Activated naive CD4-positive, alpha-beta T cell treated with Interleukin-2 at 50 U/mL for 16 hours (primary cell): ENCODE data around the gene UIMC1.
"Not testable (repeated sequence)": the region's sequence is repeated elsewhere in the genome, so short reads cannot be mapped to it uniquely, and the experiment has no call there.

Experiments used
- DNase-seq: peaks from one replicate; pipeline ENCODE4 v3.0.0-alpha.2; 2020

UIMC1 gene

DNA sequence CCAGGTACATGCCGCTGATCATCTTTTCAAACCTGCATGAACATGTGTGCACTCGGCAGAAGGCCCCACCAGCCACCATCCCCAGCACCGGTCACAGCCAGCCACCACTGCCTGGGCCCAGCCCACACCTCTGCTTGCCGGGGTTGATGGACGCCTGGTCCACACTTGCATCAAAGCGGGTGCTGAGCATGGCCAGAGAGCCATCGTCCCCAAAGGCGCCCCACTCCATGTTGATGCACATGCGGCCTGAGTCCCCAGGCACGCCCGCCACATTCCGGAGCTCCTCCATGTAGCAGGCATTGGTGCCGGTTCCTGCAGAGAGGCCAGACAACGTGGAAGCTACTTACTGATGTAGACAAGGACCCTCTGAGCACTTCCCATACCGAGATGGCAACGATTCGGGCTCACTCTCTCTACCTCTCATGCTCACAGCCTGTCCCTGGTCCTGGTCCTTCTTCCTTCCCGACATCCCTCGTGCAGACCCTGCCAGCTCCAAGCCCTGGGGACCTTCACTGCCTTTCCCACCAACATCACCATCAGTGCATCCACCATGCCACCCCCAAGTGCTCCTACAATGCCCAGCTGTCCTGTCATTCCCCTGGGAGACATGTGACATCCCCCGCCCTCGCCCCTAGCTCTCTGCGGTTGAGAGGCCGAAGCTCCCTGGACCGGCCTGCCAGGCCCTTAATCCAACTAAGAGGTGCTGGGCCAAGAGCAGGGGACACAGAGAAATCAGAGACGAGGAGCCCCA lies 124.6 kb downstream of the UIMC1 start:
- DNase-seq, result no peak

DNA sequence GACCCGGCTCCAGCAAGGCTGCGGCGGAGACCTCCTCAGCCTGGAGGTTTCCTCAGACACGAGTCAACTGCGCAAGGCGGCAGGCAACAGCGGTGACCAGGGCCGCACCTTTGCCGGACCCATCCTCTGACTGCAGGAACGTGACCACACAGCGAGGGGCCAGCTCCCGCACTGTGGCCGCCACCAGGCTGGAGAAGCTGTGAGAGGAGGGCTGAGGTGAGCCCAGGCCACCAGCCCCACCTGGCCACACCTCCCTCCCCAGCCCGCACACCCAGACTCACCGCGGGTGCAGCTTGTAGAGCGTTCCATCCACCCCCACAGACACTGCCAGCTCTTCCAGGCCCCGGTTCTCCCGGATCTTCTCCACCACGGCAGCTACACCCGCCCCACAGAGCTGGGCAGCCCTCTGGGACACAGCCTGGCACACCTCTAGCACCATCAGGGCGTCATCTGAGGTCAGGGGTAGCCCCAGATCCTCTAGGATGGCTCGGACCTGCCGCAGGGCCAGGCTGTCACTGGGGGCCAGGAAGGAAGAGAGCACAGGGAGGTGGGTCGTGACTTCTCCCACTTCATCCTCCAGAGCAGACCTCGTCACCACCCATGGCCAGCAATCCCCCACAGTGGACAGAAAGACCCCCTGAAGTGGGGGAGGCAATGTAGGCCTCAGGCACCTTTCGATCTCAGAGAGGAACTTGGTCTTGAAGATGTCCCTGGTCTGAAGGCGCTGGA lies 125.4 kb downstream of the UIMC1 start:
- DNase-seq, result no peak

DNA sequence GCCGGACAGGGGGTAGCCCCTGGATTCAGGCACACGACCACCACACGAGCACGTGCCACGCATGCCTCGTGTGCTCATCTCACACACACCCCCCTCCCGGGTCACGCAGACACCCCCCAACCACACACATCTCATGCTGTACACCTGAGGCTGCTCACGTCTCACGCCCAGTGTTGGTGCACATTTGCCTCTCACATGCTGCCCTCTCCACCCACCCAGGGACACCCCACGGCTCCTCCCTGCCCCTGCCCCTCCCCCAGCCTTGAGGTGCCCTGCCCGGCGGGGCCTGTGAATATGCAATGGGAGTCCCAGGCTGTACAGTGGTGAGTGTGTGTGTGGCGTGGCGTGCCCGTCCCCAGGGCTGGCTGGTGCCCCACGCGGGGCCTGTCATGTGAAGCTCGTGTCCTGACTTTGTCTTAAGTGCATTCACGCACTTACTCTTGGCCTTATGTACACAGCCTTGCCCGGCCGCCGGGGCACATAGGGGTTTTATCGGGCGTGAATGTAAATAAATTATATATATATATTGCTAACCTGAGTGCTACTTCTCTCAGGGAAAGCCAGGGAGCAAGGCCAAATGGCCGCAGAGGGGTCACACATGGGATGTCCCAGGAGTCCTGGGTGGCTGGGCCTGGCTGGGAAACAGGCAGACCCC lies 126.1 kb downstream of the UIMC1 start:
- no peak for DNase-seq

DNA sequence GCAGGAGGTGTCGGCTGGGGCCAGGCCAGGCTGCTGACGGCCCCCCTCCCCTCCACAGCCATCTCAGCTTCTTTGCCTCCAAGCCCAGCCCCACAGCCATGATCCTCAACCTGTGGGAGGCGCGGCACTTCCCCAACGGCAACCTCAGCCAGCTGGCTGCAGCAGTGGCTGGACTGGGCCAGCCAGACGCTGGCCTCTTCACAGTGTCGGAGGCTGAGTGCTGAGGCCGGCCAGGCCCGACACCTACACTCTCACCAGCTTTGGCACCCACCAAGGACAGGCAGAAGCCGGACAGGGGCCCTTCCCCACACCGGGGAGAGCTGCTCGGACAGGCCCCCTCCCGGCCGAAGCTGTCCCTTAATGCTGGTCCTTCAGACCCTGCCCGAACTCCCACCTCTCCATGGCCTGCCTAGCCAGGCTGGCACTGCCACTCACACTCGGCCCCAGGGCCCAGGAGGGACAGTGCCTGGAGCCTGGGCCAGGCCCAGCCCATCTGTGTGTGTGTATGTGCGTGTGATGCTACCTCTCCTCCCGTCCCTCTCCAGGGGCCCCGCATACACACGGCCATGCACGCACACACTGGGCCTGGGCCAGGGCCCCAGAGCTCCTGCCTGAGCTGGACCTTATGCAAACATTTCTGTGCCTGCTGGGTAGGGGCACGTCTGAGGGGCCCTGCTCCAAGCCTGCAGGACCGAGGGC lies 126.8 kb downstream of the UIMC1 start:
- no peak for DNase-seq

DNA sequence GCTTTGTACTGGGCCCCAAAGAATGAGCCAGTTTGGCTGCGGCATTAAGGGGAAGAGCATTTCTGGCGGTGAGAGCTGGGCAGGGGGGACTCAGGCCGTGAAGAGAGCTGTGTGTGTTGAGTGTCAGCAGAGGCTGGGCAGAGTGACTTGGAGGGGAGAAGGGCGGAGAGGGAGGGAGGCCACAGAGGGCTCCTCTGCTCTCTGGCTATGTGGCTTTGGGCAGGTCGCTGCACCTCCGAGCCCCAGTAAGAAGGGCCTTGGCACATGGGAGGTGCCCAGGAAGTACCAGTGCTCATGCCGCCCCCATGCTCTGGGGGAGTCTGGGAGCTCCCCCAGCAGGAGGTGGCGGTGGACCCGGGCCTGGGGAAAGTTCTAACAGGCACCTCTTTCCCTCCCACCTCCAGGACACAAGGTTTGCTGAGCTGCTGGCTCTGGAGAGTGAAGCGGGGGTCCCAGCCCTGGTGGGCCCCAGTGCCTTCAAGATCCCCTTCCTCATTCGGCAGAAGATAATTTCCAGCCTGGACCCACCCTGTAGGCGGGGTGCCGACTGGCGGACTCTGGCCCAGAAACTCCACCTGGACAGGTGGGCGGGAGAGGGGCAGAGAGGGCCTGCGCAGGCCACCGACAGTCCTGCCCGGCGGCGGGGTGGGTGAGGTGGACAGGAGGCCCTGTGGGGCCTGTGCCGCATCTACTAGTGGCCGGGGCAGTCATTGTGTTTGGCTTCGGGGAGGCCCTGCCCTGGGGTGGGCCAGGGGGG lies 127.5 kb downstream of the UIMC1 start:
- no peak for DNase-seq

DNA sequence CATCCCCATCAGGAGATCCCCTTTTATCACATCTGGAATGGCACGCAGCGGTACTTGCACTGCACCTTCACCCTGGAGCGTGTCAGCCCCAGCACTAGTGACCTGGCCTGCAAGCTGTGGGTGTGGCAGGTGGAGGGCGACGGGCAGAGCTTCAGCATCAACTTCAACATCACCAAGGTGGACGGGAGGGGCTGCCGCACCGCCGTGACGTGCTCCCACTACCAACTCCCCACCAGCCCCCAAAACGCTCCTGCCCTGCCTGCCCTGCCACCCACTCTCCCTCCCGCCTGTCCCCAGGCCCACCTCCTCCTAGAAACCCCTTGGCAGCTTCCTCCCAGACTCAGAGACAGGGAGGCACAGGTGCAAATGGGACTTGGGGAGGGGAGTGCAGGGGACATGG lies 128.1 kb downstream of the UIMC1 start:
- no peak for DNase-seq

DNA sequence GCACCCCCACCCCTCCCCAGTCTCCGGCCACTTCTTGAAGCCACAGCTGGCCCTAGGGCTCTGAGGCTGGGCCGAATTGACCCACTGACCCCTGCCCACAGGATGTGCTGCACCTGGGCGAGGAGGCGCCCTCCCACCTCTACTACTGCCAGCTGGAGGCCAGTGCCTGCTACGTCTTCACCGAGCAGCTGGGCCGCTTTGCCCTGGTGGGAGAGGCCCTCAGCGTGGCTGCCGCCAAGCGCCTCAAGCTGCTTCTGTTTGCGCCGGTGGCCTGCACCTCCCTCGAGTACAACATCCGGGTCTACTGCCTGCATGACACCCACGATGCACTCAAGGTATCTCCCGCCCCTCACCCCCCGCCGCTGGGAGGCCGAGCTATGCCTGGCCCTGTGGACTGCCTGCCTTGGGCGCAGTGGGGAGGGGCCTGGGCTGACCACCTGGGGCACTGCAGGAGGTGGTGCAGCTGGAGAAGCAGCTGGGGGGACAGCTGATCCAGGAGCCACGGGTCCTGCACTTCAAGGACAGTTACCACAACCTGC lies 128.7 kb downstream of the UIMC1 start:
- no peak for DNase-seq

DNA sequence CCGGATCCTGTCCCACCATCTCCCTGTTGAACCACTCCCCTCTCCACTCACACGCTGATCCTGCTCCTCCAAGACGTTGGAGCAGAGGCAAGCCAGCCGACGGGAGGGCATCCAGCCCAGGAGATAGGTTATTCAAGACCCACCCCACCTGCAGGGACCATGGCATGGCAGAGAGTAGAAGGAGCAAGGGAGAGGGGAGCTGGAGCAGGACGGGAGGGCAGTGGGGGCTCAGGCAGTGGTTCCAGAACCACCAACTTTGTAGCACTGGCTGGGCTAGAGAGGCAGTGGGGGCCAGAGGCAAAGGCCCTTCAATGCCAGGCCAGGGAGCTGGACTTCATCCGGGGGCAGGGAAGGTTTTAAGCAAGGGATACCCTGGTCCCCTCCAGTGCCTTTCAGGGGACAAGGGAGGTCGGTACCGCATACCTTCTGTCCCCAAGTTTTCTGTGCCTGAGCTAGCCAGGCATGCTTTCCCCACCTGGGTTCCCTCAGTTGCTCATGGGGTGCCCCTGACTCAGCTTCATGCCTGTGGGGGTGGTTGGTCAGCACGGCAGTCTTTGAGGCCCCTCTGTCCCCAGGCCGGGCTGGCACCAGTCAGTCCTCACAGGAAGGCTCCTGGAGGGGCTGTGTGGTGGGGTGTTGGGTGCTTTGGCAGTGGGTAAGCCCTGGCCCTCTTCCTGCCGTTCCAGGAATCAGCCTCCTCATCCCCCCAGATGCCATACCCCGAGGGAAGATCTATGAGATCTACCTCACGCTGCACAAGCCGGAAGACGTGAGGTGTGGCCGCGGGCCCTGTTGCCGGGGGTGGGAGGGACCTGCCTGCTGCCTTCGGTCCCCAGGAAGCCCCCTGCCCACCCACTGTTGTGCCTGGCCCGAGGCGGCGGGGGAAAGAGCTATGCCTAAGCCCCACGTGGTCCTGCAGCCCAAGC lies 129.8 kb downstream of the UIMC1 start:
- no peak for DNase-seq

DNA sequence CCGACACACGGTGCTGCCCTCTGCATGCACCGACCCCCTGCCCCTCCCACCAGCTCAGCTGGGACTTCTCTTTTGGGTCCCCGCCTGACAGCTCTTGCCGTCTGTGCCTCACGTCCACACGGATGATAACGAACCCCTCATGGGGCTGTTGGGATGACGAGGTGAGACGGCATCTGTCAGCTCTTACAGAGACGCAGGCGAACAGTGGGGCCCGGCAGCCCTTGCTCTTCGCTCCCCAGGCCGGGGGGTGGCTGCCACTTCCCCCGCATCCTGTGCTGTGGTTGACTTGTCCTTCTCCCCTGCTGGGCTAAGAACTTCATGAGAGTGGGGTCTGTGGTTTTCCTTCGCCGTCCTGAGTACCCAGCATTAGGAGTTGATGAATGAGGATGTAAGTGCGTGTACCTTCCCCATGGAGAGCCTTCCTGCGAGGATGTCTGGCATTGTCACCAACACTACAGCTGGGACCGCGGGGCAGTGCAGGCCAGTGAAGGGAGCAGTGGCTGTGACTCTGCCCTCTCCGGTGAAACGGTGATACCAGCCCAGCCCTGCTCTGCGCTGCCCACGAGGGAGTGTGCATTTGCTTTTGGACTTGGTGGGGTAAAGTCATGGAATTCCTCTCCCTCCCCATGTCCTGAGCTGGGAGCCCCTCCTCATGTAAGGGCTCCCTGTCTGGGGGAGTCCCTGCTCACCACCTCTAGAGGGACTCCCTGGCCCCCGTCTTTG lies 130.6 kb downstream of the UIMC1 start:
- no peak for DNase-seq

DNA sequence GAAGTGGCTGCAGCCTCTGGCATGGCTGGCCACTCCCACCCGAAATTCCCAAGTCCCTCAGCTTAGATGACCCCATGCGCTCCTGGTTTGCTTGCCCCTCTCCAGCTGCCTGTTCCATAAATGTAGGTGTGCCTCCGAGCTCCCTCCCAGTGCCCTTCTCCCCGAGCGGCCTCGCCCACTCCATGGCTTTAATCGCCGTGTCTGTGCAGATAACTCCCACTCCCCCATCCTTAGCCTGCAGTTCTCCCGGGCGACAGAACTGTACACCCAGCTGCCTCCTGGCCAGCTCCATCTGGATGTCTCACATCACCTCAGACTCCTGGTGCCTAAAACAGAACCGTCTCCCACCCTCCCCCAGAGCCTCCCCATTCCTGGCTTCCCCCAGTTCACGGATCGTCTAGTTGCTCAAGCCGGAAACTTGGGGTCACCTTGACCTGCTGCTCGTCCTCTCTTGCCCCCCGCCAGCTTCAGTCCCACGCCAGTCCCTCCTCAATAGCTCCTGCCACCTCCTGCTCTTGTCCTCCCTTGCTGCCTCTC lies 131.5 kb downstream of the UIMC1 start:
- DNase-seq, result no peak

DNA sequence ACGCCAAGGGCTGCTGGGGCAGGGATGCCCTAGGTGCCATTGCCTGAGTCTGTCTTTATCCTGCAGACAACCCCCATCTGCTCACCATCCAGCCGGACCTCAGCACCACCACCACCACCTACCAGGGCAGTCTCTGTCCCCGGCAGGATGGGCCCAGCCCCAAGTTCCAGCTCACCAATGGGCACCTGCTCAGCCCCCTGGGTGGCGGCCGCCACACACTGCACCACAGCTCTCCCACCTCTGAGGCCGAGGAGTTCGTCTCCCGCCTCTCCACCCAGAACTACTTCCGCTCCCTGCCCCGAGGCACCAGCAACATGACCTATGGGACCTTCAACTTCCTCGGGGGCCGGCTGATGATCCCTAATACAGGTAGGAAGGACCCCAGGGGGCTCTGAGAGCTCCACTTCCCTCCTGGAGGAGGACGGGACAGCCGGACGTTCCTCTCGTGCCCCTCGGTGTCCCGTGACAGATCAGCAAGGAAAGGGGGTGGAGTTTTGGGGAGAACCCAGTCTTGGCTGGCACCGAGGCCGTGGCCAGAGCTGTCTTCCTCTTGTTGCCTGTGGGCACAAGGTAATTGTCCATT lies 132.3 kb downstream of the UIMC1 start:
- DNase-seq, result no peak

DNA sequence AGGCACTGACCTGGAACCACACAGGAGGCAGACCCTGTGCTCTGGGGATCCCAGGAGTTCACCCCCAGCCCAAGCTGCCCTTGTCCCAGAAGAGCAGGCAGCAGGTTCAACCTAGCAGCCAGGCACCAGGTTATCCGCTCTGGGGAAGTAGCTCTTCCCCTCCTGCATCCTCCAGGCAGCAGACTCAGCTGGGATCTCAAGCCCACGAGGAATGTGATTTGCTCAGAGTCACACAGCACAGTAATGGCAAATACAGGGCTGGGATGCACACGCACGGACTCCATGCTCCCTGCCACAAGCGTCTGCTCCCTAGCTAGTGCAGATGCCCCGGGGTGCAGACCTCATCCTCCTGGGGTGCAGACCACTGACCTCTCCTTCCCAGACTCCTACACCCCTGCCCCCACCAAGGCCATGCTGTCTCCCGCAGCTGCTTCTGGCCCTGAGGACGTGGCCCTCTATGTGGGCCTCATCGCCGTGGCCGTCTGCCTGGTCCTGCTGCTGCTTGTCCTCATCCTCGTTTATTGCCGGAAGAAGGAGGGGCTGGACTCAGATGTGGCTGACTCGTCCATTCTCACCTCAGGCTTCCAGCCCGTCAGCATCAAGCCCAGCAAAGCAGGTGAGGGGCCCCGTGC lies 132.9 kb downstream of the UIMC1 start:
- DNase-seq, result no peak

DNA sequence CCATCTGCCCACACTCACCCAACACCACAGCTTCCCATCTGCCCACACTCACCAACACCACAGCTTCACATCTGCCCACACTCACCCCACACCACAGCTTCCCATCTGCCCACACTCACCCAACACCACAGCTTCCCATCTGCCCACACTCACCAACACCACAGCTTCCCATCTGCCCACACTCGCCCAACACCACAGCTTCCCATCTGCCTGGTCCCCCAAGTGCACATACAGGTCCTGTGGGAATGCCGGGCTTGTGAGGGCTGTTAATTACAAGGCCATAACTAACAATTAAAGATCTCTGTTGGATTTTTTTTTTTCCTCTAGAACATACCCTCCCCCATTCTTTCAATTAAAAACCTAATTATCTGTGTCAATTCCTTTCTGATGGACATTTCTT lies 133.6 kb downstream of the UIMC1 start:
- not testable (repeated sequence) for DNase-seq

DNA sequence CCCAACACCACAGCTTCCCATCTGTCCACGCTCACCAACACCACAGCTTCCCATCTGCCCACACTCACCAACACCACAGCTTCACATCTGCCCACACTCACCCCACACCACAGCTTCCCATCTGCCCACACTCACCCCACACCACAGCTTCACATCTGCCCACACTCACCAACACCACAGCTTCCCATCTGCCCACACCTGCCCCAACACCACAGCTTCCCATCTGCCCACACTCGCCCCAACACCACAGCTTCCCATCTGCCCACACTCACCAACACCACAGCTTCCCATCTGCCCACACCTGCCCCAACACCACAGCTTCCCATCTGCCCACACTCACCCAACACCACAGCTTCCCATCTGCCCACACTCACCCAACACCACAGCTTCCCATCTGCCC lies 134.0 kb downstream of the UIMC1 start:
- not testable (repeated sequence) for DNase-seq

DNA sequence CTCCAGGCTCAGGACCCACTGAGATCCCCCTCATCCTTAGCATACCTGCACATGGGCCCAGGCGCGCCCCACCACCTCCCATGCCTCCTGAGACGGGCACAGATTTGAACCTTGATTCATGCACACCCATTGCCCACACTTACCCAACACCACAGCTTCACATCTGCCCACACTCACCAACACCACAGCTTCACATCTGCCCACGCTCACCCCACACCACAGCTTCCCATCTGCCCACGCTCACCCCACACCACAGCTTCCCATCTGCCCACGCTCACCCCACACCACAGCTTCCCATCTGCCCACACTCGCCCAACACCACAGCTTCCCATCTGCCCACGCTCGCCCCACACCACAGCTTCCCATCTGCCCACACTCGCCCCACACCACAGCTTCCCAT lies 135.9 kb downstream of the UIMC1 start:
- DNase-seq, result not testable (repeated sequence)

DNA sequence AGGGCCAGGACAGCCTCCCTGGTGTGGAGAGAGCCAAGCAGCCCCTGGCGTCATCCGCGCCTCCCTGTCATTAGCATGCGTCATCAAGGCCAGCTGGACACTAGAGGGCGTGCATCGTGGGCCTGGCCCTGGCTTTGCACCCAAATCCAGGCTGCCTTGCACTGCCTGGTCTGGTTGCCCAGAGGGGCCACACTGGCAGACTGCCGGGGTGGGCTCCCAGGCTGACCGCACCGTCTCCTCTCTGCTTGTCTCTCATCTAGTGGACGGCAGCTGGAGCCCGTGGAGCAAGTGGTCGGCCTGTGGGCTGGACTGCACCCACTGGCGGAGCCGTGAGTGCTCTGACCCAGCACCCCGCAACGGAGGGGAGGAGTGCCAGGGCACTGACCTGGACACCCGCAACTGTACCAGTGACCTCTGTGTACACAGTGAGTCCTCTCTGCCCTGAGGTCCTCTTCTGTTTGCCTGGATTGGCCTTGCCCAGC lies 136.4 kb downstream of the UIMC1 start:
- DNase-seq, result no peak

DNA sequence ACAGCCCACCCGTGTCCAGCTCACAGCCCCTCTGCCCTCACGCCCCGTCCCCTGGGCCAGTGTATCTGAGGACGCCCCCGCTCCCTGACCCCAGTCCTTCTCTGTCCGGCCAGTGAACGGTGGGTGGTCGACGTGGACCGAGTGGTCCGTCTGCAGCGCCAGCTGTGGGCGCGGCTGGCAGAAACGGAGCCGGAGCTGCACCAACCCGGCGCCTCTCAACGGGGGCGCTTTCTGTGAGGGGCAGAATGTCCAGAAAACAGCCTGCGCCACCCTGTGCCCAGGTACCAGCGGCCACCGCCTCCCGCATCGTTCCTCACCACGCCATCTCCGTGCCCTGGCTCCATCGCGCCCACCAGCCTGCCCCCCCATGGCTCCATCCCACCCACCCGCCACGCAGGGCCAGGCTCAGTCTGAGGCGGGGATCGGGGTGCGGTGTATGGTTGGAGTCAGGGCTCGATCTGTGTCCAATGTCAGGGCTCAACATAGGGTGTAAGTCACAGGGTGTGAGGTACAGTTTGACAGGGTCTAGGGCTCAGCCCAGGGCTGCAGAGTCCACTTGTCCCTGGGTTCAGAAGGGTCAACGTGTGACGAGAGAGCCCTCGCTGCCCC lies 137.0 kb downstream of the UIMC1 start:
- no peak for DNase-seq

DNA sequence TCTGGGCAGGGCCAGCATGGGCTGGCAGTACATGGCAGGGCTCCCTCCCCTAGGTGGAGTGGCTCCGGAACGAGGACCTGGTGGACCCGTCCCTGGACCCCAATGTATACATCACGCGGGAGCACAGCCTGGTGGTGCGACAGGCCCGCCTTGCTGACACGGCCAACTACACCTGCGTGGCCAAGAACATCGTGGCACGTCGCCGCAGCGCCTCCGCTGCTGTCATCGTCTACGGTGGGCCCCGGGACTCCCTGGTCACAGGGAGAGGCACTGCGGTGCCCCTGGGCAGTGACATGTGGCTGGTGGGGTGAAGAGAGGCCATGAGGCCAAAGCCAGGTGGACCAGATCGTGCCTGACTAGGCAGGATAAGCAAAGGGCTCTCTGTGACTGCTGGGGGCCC lies 137.8 kb downstream of the UIMC1 start:
- no peak for DNase-seq

DNA sequence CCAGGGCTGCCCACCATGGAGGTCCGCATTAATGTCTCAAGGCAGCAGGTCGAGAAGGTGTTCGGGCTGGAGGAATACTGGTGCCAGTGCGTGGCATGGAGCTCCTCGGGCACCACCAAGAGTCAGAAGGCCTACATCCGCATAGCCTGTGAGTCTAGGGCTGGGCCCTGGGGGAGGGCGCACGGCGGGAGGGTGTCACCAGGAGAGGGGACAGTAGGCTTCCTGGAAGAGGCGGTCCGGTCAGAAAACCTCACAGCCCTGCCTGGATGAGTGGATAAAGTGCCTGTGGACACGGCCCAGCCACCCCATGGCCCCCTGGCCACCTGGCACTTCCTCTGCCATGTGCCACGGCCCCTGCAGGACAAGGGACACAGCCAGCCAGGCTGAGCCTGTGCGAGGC lies 138.5 kb downstream of the UIMC1 start:
- DNase-seq, result no peak
